Keratinocyte (primary cell): ENCODE data around the gene CACNA2D4.

ENCODE experiments used
- CTCF ChIP-seq, 3 experiments: IDR thresholded peaks in 1 of 3; conservative IDR thresholded peaks in 1 of 3; optimal IDR thresholded peaks in 1 of 3; 2 replicates in 2 of 3; 3 replicates in 1 of 3; pipeline versions ENCODE3 to v1.5.1; 2011; ENCODE audit warnings: low read length in 3 of 3, mild to moderate bottlenecking in 3 of 3, moderate library complexity in 2 of 3, control low read depth in 1 of 3, inconsistent platforms in 1 of 3; ENCODE audit not compliant: insufficient read depth in 2 of 3; ENCODE audit errors: extremely low read depth in 1 of 3
- EZH2 ChIP-seq: IDR thresholded peaks from one replicate; pipeline ENCODE4 v1.6.1; 2012; ENCODE audit warnings: inconsistent platforms, mild to moderate bottlenecking, low read length, moderate library complexity

GRCh38 chr12:1836241-1836803, 82.1 kb downstream of the CACNA2D4 start:
- TF ChIP-seq CTCF (optimal IDR thresholded peaks at IDR 0.05 in 1 of 3, IDR thresholded peaks at IDR 0.05 in 1 of 3, conservative IDR thresholded peaks at IDR 0.05 in 1 of 3; ENCODE audit: extremely low read depth in 1 of 3, insufficient read depth in 2 of 3, low read length in 3 of 3) (no peak), EZH2 (no peak)
